Choroid plexus epithelial cell (primary cell): Measurements from ENCODE around the gene FGF19.

ENCODE experiments used
- DNase-seq: peaks from one replicate; pipeline ENCODE4 v3.0.0-alpha.2; 2010; ENCODE audit warnings: low read depth
- H3K4me3 ChIP-seq: 2 replicates; pipeline ENCODE4 v1.5.1; 2011; ENCODE audit warnings: low read depth, mild to moderate bottlenecking, control low read depth, low read length, moderate library complexity
- TF ChIP-seq, protein P1 (sequence below): conservative IDR thresholded peaks from 2 replicates; pipeline ENCODE4 v1.5.1; 2011; ENCODE audit warnings: low read depth, mild to moderate bottlenecking, control low read depth, inconsistent platforms, low read length, moderate library complexity

Gene FGF19

GRCh38 chr11:69718912-69719311, 15.1 kb upstream of the FGF19 start:
- DNase-seq = no peak
- TF ChIP-seq, protein P1, sequence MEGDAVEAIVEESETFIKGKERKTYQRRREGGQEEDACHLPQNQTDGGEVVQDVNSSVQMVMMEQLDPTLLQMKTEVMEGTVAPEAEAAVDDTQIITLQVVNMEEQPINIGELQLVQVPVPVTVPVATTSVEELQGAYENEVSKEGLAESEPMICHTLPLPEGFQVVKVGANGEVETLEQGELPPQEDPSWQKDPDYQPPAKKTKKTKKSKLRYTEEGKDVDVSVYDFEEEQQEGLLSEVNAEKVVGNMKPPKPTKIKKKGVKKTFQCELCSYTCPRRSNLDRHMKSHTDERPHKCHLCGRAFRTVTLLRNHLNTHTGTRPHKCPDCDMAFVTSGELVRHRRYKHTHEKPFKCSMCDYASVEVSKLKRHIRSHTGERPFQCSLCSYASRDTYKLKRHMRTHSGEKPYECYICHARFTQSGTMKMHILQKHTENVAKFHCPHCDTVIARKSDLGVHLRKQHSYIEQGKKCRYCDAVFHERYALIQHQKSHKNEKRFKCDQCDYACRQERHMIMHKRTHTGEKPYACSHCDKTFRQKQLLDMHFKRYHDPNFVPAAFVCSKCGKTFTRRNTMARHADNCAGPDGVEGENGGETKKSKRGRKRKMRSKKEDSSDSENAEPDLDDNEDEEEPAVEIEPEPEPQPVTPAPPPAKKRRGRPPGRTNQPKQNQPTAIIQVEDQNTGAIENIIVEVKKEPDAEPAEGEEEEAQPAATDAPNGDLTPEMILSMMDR = no peak
- H3K4me3 ChIP-seq = no peak overlapping the region

DNA sequence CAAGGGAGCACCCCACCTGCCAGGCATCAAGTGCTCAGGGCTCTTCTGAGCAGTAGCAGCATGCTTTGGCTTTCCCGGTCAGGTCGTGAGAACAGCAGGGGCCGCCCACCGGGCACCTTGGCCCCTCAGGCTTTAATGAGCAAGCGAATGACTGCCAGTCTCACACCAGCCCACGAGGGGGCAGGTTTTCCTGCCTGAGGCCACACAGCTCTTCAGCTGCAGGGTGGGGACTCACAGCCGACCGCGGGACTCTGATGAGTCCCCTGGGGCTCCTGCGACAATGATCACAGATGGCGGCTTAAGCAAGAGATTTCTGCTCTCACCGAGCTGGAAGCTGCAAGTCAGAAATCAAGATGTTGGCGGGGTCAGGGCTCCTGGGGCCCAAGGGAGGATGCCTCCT, 14.3 kb upstream of the FGF19 start:
- H3K4me3 ChIP-seq = no peak overlapping the region
- TF ChIP-seq, protein P1 = peak; percentile 80
- peak; percentile 56 for DNase-seq

DNA sequence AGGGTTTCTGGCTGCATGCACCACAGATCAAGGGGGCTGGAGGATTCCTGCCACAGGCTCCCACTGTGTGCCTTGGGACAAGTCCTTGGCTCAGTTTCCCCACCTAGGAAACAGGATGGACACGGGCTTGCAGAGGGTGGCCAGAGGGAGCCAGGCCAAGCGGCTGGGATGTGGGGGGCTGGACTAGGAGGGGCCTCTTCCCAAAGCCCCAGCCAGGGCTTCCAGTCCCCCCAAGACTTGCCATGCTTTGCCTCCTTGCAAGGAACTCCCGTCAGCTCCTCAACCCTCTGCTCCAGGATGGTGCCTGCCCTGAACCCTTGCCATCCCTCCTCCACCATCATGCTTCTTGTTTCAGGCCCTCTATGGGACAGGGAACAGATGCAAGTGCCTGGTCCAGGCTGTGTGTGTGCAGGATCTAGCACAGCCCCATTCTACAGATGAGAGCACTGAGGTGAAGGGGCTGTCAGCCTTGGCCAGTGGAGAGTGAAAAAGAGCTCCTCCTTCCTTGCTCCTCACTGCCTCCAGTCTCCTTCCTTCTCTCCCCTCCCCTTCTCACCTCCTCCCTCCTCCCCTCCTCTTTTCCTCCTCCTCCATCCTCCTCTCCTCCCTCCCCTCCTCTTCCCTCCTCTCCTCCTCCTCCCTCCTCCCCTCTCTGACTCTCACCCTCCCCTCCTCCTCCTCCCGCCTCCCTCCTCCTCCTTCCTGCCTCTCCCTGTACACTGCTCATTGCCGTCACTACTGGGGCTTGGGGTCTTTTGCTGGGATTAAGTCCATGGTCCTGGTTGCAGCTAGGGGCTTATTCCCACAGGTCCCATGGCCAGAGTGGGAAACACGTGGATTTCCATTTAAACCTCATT, 13.3 kb upstream of the FGF19 start:
- H3K4me3 ChIP-seq = no peak overlapping the region
- no peak for DNase-seq
- TF ChIP-seq, protein P1 = no peak

DNA sequence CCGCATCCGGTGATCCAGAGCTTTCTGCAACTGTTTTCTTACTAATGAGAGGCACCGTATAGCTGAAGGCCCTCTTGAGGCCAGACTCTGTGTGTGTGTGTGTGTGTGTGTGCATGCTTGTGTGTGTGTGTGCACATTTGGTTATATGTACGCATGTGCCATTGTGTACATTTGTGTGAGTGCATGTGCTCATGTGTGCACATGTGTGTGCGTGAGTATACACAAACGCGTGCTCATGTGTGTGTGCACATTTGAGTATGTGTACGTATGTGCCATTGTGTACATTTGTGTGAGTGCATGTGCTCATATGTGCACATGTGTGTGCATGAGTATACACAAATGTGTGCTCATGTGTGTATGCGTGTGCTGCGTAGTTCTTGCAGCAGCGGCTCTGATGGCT, 12.3 kb upstream of the FGF19 start:
- no peak overlapping the region for H3K4me3 ChIP-seq
- TF ChIP-seq, protein P1 = no peak
- no peak for DNase-seq

GRCh38 chr11:69715446-69715845, 11.6 kb upstream of the FGF19 start:
- DNase-seq = no peak
- TF ChIP-seq, protein P1 = no peak
- no peak overlapping the region for H3K4me3 ChIP-seq

DNA sequence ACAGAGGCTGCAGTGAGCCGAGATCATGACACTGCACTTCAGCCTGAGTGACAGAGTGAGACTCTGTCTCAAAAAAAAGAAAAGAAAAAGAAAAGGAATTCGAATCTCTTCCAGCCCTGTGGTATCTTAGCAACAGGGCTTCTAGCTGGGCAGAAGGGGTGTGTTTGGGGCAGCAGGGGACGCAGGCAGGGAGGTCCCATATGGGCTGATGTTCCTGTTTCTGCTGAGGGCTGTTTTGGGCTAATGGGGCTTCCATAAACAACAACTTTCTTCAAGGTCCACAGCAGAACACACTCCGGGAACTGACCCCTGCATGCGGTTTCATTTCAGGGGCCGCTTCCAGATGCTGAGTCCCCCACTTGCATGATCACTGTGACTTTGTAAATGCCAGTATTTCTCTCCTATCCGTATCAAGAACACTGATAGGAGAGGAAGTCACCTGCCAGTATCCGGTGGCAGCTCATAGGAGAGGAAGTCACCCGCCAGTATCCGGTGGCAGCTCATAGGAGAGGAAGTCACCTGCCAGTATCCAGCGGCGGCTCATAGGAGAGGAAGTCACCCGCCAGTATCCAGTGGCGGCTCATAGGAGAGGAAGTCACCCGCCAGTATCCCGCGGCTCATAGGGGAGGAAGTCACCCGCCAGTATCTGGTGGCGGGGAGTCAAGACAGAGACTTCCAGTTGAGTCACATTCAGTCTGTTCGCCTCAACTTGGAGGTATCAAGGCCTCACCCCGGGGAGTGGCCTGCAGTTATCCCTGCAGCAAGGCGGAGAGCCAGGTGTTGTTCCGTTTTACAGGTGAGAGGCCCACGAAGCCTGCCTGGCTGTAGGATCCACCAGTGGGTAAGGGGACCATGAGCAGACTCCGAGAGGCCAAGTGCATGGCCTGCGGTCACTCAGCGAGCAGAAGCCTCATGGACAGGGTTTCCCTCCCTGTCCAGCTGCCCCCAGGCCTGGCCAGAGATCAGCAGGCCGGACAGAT, 8.3 kb upstream of the FGF19 start:
- no peak for DNase-seq
- TF ChIP-seq, protein P1 = no peak
- H3K4me3 ChIP-seq = no peak overlapping the region
